Activated T-helper 17 cell treated with anti-CD3 and anti-CD28 coated beads, Interleukin-2, amount 50 U/mL, for 72 hours (primary cell): ENCODE results near the gene CHMP2B. TPM values are rescaled to one million over a fixed set of nuclear protein-coding genes. Genes with fewer than 3 reads are reported as not detected.

Experiments
- total RNA-seq, 2 donors: library from RNA; stranded (reverse); gene quantifications; one replicate each; pipeline ENCODE4 v1.2.3, GENCODE V29; 2022

CHMP2B gene
- total RNA-seq, 2 donors from 2014 or later = 19.8 to 22.0 TPM

Other genes starting within 250 kb of the CHMP2B start
- under 1 TPM in 1 of 2 donors, not detected in 1; 0.03 TPM for gene VGLL3, start 236.2 kb upstream of the CHMP2B start, total RNA-seq
- gene POU1F1, start 49.3 kb downstream of the CHMP2B start, total RNA-seq = not detected